ENCODE measurements around the gene KCNH1.
A peak's percentile ranks its signal among the peaks of the same experiment; 100 is the strongest.
"Not testable (repeated sequence)": the region's sequence is repeated elsewhere in the genome, so short reads cannot be mapped to it uniquely, and the experiment has no call there.

KCNH1 gene

DNA sequence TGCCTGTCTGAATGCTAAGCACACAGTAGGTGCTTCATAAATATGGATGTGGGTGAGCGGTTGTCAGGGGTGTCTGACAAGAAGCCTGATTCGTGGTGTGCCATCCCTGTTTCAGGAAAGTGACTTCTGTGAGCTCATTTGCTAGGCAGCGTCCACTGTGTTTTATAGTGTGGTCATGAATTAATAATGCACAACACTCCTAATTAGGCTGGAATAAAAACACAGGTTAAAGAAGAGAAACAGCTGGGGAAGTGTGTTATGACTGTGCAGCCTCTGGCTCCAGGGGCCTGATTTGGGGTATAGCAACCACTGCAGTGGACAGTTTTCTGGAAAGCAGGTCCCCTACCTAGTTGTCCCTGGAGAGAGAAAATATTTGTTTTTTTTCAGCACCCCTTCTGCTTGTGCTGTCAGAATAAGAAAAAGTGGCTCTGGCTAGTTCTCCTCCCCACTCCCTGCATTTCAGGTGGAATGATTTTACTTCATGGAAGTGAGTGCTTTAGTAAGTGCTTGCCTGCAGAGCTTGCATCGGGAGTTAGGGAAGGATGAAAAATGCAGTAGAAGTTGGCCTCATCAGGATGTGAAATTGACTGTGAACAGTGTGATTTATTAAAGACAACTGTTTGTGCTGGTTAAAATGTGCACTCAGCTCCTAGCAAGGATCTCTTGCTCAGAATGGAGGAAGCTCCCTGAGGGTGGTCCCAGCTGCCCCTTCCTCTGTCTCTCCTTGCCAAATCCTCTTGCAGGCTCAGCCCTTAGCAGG, 471.5 kb downstream of the KCNH1 start:
- FAIRE-seq = no peak
- no peak for DNase-seq (ENCODE audit: insufficient read length, low spot score)

DNA sequence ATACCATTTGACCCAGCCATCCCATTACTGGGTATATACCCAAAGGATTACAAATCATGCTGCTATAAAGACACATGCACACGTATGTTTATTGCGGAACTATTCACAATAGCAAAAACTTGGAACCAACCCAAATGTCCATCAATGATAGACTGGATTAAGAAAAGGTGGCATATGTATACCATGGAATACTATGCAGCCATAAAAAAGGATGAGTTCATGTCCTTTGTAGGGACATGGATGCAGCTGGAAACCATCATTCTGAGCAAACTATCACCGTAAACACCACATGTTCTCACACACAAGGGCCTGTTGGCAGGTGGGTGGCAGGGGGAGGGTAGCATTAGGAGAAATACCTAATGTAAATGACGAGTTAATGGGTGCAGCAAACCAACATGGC, 472.4 kb downstream of the KCNH1 start:
- FAIRE-seq; DNase-seq (ENCODE audit: insufficient read length, low spot score): not testable (repeated sequence)

DNA sequence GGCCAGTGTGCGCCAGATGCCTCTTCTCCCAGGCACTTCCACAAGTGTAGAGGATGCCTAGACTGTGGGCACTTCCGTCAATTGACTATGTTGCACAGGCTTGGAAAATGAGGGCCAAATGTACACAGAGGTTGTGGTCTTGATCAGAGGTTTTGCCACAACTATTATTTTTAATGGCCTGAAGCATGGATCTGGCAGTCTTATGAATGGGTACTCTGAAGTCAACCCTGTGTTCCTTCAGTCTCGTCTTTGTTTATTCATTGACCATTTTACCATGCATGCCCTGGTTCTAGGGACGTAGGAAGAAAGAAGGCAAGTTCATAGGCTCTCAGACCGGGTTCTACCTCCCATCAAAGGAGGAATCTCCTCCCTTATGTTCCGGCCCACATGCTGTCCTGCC, 476.1 kb downstream of the KCNH1 start:
- FAIRE-seq (no peak), DNase-seq (ENCODE audit: insufficient read length, low spot score) (no peak)

DNA sequence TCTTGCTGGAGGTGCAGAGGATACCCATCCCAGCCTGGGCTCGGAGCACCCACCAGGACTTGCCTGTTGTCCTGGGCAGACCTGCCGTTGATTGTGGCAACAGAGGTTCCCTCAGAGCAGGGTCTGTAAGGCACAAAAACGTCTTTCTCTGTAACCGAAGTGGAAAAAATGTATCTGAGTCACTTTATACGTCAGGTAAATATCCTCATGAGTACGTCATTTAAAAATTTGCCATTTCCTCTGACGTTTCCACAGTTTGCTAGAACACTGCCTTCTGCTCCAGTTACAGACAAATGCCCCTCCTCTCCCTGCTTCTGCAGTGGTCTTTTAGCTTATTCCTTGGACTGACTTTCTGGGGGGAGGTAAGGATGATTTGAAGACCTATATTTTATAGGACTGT, 478.4 kb downstream of the KCNH1 start:
- FAIRE-seq = no peak
- DNase-seq (ENCODE audit: insufficient read length, low spot score) = no peak

DNA sequence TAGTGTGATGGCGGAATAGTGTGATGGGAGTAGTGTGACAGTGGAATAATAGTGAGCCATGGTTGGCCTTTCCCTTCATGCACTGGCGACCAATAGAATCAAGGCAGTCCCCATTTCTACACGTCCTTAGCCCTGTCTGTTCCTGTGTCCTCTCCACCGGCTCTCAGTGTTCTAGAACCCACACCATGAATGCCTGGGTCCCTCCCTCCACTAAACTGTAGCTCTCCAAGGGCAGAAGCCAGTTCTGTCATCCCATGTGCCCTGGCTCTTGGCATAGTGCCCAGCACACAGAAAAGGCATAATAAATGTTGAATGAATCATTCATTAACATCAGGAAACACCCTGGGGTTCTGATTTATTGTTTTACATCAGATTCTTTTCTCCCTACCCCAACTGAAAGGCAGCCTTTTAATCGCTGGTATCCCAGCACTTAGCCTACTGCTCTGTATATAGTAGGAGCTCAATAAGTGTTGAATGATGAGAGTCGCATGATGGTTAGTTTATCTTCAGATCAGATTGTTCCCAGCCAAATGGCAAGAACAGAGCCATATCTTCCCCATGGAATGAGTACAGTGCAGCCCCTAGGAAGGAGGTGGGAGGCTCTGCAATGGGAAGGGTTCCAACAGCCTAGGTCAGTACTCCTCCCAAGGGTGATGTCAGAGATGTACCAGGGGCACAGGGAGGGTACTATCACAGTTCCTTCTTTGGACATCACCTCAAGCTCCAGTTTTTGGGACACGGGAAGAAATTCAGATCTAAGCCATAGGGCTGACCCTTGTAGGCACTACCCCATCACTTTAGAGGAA, 479.6 kb downstream of the KCNH1 start:
- FAIRE-seq = no peak
- no peak for DNase-seq (ENCODE audit: insufficient read length, low spot score)

DNA sequence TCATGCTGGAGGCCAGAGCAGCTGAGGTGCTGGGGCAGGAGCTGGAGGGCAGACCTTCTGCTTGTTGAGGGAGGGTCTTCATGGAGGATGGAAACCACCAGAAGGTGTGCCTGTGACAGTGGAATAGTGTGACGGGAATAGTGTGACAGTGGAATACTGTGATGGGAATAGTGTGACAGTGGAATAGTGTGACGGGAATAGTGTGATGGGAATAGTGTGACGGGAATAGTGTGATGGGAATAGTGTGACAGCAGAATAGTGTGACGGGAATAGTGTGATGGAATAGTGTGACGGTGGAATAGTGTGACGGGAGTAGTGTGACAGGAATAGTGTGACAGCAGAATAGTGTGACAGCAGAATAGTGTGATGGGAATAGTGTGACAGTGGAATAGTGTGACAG, 480.2 kb downstream of the KCNH1 start:
- FAIRE-seq (peak; percentile 76), DNase-seq (ENCODE audit: insufficient read length, low spot score) (no peak)

DNA sequence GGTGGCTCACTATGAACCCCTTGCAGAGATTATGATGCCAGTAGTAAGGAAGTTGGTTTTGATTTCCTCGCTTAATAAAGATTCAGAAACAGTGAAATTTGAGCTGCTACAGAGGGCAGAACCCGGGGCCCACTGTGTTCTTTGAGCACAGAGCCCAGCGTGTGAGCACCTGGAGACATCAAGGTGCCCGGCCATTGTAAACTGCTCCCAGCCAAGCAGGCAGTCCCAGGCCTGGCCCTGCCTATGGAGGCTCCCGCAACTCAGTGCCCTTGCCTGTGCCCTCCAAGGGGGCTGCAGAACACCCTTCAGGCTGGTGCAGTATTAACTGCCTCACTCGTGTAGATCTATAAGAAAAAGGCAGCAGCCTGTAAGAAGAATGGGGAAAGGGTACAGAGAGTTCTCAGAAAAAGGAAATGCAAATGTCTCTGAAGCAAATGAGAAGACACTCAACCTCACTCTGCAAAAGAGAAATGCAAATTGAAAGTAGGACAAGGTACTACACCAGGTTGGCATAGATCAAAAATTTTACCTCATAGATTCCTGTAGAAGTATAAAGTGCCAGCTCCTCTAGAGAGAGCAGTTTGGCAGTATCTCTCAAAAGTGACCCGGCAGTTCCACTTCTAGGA, 481.5 kb downstream of the KCNH1 start:
- DNase-seq (ENCODE audit: insufficient read length, low spot score) = no peak
- FAIRE-seq = no peak

DNA sequence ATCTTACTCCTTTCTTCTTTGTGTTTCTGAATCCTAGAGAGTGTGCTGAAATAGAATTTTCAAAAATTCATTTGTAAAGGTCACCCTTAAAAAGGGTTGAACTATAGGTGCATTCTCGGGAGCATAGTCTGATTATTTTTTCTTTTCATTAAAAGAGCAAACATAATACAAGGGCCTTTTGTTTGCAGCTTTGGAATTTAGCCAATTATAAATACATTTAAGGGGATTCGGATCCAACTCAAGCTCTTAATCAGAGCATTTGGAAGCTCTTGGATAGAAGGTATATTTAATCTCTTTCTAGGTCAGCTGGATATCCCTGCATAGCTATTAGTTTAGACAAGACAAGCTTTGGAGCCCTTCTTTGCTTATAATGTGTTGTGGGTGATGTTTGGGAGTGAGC, 483.5 kb downstream of the KCNH1 start:
- no peak for FAIRE-seq
- DNase-seq (ENCODE audit: insufficient read length, low spot score) = no peak

DNA sequence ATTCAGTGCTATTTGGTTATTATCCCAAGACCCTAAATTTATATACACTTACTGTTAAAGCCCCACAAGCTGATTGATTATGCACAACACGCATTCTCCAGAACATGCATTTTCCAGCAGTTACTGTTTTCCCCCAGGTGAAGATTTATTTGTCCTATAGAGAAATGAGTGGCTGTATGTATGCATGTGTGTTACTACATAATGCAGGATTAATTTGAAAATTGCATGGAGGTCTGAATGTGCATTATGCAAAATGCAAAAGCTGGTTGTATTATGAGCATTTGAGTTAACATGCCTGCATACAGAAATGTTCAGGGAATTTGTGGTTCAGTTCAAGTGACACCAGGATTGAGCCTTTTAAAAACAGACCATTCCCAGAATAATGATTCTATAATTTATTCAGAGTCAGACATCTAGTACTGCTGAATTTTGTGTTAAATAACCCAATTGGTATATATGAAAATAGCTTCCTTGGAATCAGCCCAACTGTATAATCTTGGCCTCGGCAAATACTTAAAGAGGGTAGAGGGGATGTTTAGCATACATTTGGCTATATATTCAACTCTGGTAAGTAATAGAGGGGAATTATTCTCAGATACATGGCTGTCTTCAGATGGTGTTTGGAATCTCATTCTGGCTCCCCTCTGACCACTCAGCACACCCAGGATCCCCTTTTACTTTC, 485.2 kb downstream of the KCNH1 start:
- no peak for DNase-seq (ENCODE audit: insufficient read length, low spot score)
- no peak for FAIRE-seq

DNA sequence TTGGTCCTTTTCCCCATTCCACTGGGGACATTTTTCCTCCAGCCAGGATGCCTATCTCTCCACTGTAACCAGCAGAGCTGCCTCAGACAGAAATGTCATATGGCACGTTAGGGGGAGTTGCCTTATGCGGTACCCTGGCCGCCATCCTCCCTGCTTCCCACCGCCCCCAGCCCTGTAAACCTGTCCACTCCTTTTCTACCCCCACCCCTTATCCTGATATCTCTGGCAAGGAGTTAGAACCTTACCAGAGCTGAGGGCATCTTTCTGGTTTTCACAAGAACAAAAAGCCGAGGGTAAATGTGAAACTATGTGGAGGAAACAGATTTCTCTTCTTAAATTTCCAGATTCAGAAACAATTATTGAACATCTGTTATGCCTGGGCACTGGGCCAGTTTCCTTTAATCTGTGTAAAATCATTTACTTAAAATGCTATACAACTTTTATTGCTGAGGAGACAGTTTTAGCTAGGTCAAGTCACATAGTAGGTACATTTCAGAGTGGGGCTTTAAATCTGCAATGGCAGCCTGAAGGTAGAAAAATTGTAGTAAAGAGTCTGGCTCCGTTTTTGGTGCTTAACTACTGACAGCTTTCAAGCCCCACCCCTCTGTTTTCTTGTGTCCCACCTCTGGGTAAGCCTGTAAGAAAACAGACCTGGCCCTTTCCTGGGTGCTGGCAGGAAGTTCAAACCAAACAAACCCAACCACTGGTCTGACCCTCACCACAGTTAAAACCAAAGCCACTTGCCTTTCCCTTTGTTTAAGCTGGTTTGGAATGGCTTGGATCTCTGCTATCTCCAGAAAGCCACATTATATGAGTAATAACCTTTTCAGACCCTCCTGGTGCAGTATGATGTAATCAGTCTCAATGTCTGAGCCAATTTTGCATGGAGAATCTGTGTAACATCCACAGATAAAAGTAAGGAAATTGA, 486.3 kb downstream of the KCNH1 start:
- DNase-seq (ENCODE audit: insufficient read length, low spot score) (no peak), FAIRE-seq (peak; percentile 31)

DNA sequence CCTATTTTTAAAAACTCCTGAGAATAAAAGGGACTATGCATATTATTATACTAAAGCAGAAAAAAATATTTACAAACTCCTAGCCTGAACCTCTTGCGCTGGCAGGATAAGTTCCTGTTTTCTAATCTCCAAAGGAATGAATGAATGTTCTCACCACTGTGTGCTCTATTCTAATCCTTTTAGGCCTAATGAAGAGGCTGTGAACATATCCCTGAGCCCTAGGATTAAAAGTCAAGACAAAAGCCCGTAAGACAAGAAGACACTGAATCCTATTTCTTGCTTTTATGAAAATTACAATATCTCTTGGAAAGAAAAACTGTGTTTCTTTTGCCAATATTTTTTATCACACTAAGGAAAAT, 487.7 kb downstream of the KCNH1 start:
- no peak for FAIRE-seq
- no peak for DNase-seq (ENCODE audit: insufficient read length, low spot score)

DNA sequence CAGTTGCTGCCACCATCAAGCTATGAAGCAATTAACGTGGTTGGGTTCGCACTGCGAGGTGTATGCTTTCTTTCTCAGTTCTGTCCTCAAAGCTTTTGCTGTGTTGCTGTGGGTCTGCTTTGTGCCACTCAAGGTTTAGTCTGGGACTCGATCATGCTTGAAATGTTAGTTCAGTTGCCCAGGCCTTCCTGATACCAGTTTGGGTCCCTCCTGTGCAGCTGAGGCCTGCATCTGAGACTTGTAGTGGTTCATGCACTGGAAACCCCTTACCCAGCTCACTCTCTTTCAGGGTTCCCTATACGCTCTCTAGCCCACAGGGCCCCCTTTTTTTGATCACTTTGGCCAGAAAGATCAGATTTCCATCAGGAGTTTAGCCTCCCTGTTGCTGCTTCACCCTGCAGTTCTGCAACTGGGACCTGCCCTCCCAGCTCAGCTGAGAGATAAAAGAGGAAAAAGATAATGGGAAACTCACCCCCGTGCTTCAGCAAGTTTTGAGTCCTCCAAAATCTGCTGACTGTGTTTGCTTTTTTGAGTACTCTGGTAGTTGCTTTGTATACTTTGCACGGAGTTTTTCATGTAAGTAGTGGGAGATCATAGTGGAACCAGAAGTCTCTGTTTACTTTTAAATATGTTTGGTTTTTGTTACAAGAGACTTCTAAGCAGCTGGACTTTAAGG, 488.2 kb downstream of the KCNH1 start:
- FAIRE-seq (no peak), DNase-seq (ENCODE audit: insufficient read length, low spot score) (no peak)

DNA sequence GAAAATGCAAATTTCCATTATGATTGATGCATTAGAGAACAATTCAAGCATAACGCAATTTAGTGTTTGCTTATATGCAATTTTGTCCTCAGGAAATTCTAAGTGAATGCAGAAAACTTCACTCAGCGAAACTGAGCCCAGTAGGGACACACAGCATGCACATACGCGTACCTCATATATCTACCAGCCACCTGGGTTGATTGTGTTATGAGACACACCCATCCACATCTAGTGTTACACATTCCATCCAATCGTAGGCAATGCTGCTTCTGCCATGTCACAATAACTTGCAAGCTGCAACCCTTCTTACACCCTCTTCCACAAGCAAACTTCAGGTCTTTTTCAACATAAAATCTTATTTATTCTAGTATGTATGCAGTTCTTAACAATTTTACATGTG, 492.4 kb downstream of the KCNH1 start:
- FAIRE-seq (no peak), DNase-seq (ENCODE audit: insufficient read length, low spot score) (no peak)

DNA sequence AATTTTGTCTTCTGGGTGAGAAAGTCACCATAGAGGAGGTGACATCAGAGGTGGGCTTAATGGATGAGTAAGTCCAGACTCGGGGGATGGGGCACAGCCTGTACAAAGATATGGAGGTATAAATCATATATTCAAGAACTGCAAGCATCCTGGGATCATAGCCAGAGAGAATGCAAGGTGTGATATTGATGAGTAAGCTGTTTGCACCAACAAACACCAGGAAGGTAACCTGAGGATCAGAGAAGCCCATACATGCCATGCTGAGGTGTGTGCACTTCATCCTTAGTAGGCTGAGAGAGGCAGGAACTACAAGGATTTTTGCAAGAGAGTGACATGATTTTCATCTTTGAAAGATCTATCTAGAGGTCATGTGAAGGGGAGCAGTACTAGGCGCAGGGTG, 498.8 kb downstream of the KCNH1 start:
- FAIRE-seq = no peak

DNA sequence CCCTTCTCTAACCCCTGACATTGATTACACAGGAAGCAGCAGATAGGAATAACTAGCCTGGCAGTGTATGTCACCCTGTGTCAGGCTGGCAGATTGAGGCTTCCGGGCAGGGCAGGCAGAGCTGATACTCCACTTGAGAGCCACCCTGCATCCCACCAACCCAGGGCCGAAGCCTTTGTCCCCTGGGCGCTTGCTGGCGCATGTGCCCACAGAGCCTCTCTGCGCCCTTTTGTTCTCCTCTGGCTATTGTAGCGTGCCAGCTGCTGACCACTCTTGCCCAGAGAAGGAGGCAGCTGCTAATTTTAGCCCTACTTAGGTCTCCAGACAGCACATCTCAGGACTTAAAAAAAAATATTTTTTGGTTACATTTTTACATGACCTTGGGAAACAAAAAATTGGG, 500.3 kb downstream of the KCNH1 start:
- FAIRE-seq (no peak), DNase-seq (ENCODE audit: insufficient read length, low spot score) (no peak)

More for the DNA sequence above, 498.8 kb downstream of the KCNH1 start:
- DNase-seq (ENCODE audit: insufficient read length, low spot score) = no peak

DNA sequence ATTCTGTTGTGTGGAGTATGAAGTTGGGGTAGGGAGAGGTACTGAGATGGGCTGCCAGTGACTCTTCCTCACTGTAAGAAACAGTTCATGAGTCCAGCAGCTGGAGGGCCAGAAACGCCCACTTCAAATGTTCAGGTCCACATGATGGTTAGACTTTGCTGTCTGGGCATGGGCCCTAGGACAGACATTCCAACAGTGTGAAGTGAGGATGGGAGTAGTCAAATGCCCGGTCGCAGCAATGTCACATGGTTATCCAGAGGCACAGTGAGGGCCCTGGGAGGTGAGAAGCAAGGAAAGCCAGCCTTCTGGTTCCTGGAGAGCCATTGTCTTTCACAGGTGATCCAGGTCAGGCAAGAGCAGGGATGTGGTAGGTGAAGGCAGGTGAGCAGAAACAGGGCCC, 500.8 kb downstream of the KCNH1 start:
- no peak for FAIRE-seq

DNA sequence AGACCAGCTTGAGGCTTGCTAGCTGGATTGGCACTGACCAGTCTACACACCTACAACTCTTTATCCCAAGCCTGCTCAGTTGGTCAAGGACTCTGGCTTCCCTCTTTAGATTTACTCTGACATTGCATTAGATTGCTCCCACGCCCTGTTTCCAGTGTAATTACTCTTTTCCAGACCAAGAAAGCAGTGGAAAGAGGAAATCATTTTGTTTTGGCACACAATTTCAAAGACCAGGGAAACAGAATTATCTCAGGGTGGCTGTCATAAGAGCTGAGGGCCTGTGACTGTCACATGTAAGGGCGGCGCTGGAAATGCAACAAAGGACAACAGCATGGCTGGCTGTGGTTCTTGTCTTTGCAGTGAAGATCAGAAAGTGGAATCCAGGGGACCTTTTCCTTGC, 502.5 kb downstream of the KCNH1 start:
- FAIRE-seq (no peak), DNase-seq (ENCODE audit: insufficient read length, low spot score) (no peak)

More for the DNA sequence above, 500.8 kb downstream of the KCNH1 start:
- DNase-seq (ENCODE audit: insufficient read length, low spot score) = no peak

DNA sequence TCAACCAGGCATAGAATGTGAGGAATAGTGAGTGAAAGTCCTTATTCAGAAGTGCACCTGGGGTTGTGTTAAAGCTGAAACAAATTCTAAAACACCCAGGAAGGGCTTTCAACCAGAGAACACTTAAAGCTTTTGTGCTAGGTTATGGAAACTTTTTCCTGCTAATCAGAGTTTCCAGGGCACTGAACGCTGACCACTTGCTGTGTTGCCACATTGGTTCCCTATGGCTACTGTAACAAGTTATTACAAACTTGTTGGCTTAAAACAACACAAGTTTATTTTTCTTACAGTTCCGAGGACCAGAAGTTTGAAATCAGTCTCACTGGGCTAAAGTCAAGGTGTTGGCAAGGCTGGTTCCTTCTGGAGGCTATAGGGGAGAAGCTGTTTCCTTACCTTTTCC, 504.7 kb downstream of the KCNH1 start:
- no peak for DNase-seq (ENCODE audit: insufficient read length, low spot score)
- FAIRE-seq = no peak

DNA sequence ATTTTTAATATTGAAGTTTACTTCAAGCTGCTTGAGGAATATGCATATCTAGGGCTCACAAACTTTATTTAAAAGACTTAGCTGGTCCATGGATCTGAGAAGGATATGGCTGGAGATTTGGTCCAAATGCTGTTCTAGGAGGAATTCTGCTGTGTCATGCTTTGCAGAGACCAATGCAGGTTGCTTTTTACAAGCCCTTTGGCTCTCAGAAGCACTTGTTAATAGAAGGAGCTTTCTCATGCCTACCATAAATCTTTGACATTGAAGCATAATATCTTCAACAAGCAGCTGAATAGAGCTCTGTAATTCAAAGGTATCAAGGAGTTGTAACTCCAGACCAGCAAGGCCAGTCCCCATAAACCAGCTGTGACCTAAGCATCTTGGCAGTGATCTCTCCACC, 506.2 kb downstream of the KCNH1 start:
- FAIRE-seq (no peak), DNase-seq (ENCODE audit: insufficient read length, low spot score) (no peak)

Data from GM19239 (cell line).